HAP-1 (cell line): ENCODE measurements around the gene VSTM5.

Experiments used
- DNase-seq, 2 experiments: peaks; one replicate each; pipeline ENCODE4 v3.0.0-alpha.2; 2016 to 2020; ENCODE audit warnings: low spot score in 2 of 2
- H3K27me3 ChIP-seq: fragments of 250-450 bp; sonication (Bioruptor Pico); 2 replicates; pipeline ENCODE4 v1.5.1; 2020; ENCODE audit warnings: low read depth, mild to moderate bottlenecking, moderate library complexity
- H3K36me3 ChIP-seq: fragments of 250-450 bp; sonication (Bioruptor Pico); replicated peaks from 2 replicates; pipeline ENCODE4 v1.5.1; 2020; ENCODE audit warnings: mild to moderate bottlenecking
- H3K4me1 ChIP-seq: fragments of 250-450 bp; sonication (Bioruptor Pico); 2 replicates; pipeline ENCODE4 v1.5.1; 2020; ENCODE audit warnings: mild to moderate bottlenecking
- H3K4me3 ChIP-seq: fragments of 250-450 bp; sonication (Bioruptor Pico); 2 replicates; pipeline ENCODE4 v1.5.1; 2020; ENCODE audit warnings: mild to moderate bottlenecking, moderate library complexity
- H3K9me3 ChIP-seq: fragments of 250-450 bp; sonication (Bioruptor Pico); 2 replicates; pipeline ENCODE4 v1.5.1; 2020; ENCODE audit warnings: mild to moderate bottlenecking, moderate library complexity
- in situ Hi-C: fragments of 300-500 bp; cut with MboI; formaldehyde crosslinking; loops from 3 replicates; pipeline ENCODE4 v1.14.3; 2020; ENCODE audit warnings: low sequenced_read_pairs, inconsistent platforms, mixed read lengths

VSTM5 gene

DNA sequence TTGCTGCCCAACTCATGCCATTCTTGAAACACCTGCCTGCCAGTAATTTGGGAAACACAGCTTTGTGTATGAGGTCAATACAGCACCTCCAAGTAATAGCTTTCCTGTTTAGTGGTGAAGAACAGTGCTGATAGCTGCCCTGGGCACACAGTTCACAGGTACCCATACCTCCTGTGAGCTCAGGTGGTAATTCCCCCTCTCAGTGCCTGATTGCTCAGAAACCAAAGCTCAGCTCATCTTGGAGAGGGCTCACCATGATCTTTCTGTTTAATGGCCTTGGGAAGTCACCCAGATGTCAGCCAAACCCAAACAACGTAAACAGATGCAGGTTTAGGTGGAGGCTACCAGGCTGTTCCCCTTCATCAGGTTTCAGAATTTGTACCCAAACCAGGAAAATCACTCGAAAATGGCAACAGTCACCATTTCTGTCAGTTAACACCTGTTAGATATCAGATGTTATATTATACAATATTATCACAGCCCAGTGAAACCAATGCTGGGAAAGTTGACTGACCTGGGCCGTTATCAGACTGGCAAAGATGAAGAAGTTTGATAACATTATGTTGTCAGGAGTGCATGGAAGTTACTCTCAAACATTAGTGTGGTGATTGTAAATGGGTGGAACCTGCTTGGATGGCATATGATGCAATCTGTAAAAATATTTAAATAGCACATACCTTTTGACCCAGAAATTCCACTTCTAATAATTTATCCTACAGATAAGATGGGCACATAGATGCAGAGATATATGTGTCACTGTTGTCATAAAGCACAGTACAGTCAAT, 18.9 kb downstream of the VSTM5 start:
- H3K9me3 ChIP-seq, result no peaks in the 10 kb centered on the region
- no peaks in the 10 kb centered on the region for H3K36me3 ChIP-seq
- H3K4me1 ChIP-seq, result no peaks in the 10 kb centered on the region
- H3K4me3 ChIP-seq, result no peak overlapping the region
- H3K27me3 ChIP-seq, result no peaks in the 10 kb centered on the region
- in situ Hi-C loops, result no loop called here
- DNase-seq, result no peak

DNA sequence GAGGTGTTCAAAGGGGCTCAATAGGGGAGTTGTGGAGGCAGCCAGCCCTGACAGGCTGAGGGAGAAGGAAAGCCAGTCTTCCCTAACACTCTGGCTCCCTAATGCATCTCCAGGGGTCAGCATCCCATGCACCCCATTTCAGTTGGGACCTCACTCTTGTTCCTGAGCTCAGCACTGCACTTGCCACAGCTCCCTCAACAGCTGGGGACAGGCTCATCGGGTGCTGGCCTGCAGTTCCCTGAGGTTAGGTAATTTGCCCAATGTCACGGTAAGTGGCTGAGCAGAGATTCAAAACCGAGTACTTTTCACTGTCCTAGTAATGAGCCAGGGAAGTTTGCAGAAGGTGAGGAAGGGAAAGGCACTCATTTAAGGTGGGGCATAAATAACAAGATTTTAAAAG, 20.8 kb downstream of the VSTM5 start:
- DNase-seq, result no peak
- Histone ChIP-seq H3K4me3 (no peak overlapping the region), H3K27me3 (peaks cover 2% of the 10 kb centered on the region), H3K4me1 (no peaks in the 10 kb centered on the region), H3K9me3 (no peaks in the 10 kb centered on the region), H3K36me3 (no peaks in the 10 kb centered on the region)
- in situ Hi-C loops, result no loop called here

DNA sequence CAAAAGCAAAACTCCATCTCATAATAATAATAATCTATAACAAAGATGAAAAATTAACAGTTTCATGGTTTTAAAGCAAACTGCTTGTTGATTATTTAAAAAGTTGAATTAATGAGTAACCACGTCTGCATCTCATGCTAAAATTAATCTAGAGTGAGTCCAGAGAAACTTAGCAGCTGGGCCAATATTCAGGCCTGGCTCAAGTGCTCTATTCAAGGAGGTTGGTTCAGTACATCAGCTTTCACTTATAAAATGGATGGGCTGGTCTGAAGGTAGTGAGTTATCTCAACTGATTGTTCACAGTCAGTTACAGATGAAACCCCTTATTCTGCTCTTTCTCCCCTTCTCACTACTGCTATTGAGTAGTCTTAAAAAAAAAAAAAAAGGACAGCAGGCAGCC, 23.1 kb downstream of the VSTM5 start:
- Histone ChIP-seq H3K4me3 (no peak overlapping the region), H3K4me1 (no peaks in the 10 kb centered on the region), H3K9me3 (no peaks in the 10 kb centered on the region), H3K27me3 (peaks cover 4% of the 10 kb centered on the region), H3K36me3 (no peaks in the 10 kb centered on the region)
- DNase-seq, result no peak
- in situ Hi-C loops, result no loop called here

GRCh38 chr11:93823210-93823609, 27.2 kb downstream of the VSTM5 start:
- no peaks in the 10 kb centered on the region; the same call in 1 of the 2 replicates for H3K36me3 ChIP-seq
- no peaks in the 10 kb centered on the region for H3K4me1 ChIP-seq
- no peak for DNase-seq
- H3K9me3 ChIP-seq, result no peaks in the 10 kb centered on the region
- H3K4me3 ChIP-seq, result no peak overlapping the region
- H3K27me3 ChIP-seq, result peaks cover 4% of the 10 kb centered on the region
- in situ Hi-C loops, result no loop called here

DNA sequence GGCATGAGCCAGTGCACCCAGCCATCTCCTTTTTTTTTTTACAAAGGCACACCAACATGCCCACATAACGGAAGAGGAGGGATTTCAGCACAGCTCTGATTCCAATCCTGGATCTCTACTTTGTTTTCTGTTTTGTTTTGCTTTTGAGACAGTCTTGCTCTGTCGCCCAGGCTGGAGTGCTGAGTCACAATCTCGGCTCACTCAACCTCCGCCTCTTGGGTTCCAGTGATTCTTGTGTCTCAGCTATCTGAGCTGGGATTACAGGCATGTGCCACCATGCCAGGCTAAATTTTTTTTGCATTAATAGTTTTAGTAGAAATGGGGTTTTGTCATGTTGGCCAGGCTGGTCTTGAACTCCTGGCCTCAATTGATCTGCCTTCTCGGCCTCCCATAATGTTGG, 28.1 kb downstream of the VSTM5 start:
- H3K36me3 ChIP-seq, result no peaks in the 10 kb centered on the region; the same call in 1 of the 2 replicates
- no peak for DNase-seq
- no peak overlapping the region for H3K4me3 ChIP-seq
- in situ Hi-C loops, result no loop called here
- H3K9me3 ChIP-seq, result no peaks in the 10 kb centered on the region
- H3K27me3 ChIP-seq, result peaks cover 4% of the 10 kb centered on the region
- no peaks in the 10 kb centered on the region for H3K4me1 ChIP-seq

DNA sequence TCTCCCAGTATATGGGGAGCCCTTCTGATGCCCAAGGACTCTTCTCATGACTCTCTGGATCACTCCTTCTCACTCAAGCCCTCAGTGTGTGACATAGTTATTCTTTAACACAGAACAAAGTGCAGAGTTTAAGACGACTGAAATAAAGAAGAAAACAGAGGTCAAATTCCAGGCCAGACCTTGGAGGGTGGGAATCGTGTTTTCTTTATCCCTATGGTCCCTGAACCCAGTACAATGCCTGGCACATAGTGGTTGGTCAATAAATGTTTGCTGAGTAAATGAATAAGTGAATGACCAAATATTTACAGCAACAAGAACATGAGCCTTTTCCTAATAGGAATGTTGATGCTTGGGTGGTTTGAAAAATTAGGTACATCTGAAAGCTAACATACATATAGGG, 28.8 kb downstream of the VSTM5 start:
- no peaks in the 10 kb centered on the region; the same call in 1 of the 2 replicates for H3K36me3 ChIP-seq
- in situ Hi-C loops, result no loop called here
- no peak overlapping the region for H3K4me3 ChIP-seq
- no peaks in the 10 kb centered on the region for H3K4me1 ChIP-seq
- peaks cover 4% of the 10 kb centered on the region for H3K27me3 ChIP-seq
- no peak for DNase-seq
- no peaks in the 10 kb centered on the region for H3K9me3 ChIP-seq

DNA sequence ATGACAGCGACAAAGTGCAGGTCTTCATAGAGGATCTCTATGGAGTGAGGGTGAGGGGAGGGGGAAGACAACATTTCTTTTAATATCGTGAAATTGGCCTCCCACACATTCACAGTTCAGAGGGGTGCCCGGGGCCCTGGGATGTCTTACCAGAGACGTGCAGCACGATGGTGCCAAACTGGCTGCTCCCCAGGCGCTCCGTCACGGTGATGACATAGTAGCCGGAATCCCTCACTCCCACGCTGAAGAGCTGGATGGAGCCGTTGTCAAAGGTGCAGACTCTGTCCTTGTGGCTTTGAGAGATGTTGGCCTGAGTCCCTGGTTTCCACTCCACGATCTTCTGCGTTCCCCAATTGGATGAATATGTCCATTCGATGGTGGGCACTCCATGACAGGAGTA, 29.6 kb downstream of the VSTM5 start:
- H3K36me3 ChIP-seq, result no peaks in the 10 kb centered on the region; the same call in 1 of the 2 replicates
- no peaks in the 10 kb centered on the region for H3K9me3 ChIP-seq
- no peaks in the 10 kb centered on the region for H3K4me1 ChIP-seq
- no peak for DNase-seq
- in situ Hi-C loops, result no loop called here
- H3K4me3 ChIP-seq, result no peak overlapping the region
- peaks cover 4% of the 10 kb centered on the region for H3K27me3 ChIP-seq

- Histone ChIP-seq H3K4me3 (no peak overlapping the region), H3K9me3 (no peaks in the 10 kb centered on the region), H3K27me3 (peaks cover 4% of the 10 kb centered on the region), H3K36me3 (peaks cover 1% of the 10 kb centered on the region; the same call in 1 of the 2 replicates), H3K4me1 (no peaks in the 10 kb centered on the region)
- no peak for DNase-seq
- in situ Hi-C loops, result no loop called here
These were observed 30.3 kb downstream of the VSTM5 start for GRCh38 chr11:93819966-93820695.

DNA sequence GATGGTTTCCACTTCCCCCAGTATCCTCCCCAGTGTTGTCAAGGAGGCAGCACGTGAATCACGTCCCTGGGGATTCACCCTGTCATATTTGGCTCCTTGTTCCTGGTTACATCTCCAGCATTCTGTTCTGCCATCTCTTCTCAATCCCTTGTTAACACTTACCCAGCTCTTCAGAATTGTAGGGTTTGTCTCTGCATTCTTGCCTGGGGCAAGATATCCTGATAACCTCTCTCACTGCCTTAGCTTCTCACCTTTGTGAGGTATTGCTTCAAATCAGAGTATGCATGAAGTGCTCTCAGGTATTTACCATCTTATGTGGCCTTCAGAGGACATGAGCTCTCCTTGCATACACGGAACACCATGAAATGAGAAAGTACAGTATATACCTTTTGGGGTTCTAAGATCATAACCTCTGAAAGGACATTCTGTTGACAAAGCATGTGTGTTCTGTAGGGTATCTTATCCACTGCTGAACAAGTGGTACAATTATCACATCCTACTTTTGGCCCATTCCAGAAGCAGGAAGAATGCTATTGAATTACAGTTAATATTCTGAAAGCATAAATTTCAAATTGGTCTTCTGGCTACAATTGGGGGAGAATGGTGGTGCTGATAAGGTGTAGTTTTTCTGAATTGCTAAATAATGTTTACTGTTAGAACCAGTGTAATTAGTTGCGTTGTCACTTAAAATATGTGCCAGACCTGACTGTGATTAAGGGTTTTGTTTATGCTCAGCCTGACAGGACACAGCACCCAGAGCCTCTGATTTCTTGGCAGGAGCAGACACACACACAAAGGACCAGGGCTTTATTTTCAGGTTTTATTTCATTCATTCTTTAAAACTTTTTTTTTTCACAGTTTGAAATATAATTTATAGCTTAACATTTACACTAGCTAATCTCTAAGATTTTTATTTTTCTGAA, 32.7 kb downstream of the VSTM5 start:
- no peak for DNase-seq
- no peaks in the 10 kb centered on the region for H3K9me3 ChIP-seq
- H3K36me3 ChIP-seq, result peaks cover 20% of the 10 kb centered on the region
- no peak overlapping the region for H3K4me3 ChIP-seq
- H3K4me1 ChIP-seq, result no peaks in the 10 kb centered on the region
- in situ Hi-C loops, result no loop called here
- H3K27me3 ChIP-seq, result no peaks in the 10 kb centered on the region

GRCh38 chr11:93814966-93815633, 35.3 kb downstream of the VSTM5 start:
- peaks cover 39% of the 10 kb centered on the region for H3K36me3 ChIP-seq
- H3K4me3 ChIP-seq, result no peak overlapping the region
- H3K27me3 ChIP-seq, result no peaks in the 10 kb centered on the region
- no peaks in the 10 kb centered on the region for H3K4me1 ChIP-seq
- no peak for DNase-seq
- H3K9me3 ChIP-seq, result no peaks in the 10 kb centered on the region
- in situ Hi-C loops, result no loop called here

DNA sequence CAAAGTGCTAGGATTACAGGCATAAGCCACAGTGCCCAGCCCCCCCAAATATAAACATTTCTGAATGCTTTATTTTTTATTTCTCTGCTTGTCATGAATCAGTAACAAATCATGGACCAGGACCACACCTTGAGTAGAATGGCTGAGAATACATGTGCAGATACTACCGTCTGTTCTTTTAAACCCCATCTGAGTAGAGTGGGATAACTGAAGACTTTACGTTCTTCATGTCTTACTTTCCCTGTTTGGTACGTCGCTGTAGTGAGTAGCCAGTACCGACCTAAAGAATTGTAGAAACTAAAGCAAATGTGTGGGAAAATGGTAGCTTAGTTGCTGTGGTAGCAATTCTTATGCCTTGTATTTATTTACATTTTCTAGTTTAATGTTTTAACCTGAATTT, 36.4 kb downstream of the VSTM5 start:
- in situ Hi-C loops, result no loop called here
- Histone ChIP-seq H3K9me3 (no peaks in the 10 kb centered on the region), H3K36me3 (peaks cover 50% of the 10 kb centered on the region)

DNA sequence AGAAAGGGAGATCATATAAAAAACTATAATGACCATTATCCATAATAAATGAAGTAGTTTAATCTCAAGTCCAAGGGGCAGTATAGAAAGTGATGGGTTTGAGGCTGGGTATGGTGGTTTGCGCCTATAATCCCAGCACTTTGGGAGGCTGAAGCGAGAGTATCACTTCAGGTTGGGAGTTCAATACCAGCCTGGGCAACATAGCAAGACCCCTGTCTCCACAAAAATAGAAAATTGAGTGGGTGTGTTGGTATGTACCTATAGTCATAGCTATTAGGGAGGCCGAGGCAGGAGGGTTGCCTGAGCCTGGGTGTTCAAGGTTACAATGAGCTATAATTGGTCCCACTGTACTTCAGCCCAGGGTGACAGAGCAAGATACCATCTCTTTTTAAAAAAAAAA, 42.4 kb downstream of the VSTM5 start:
- Histone ChIP-seq H3K9me3 (no peaks in the 10 kb centered on the region), H3K4me3 (no peak overlapping the region), H3K27me3 (no peaks in the 10 kb centered on the region), H3K36me3 (peaks cover 82% of the 10 kb centered on the region), H3K4me1 (no peaks in the 10 kb centered on the region)
- in situ Hi-C loops, result no loop called here
- no peak for DNase-seq

More for the DNA sequence above, 36.4 kb downstream of the VSTM5 start:
- Histone ChIP-seq H3K4me1 (no peaks in the 10 kb centered on the region), H3K4me3 (no peak overlapping the region), H3K27me3 (no peaks in the 10 kb centered on the region)
- DNase-seq, result no peak

- no peaks in the 10 kb centered on the region for H3K27me3 ChIP-seq
- H3K9me3 ChIP-seq, result no peaks in the 10 kb centered on the region
- no peaks in the 10 kb centered on the region for H3K4me1 ChIP-seq
- H3K4me3 ChIP-seq, result no peak overlapping the region
- H3K36me3 ChIP-seq, result peaks cover 85% of the 10 kb centered on the region
- DNase-seq, result no peak
- in situ Hi-C loops, result no loop called here
These were observed 45.5 kb downstream of the VSTM5 start for GRCh38 chr11:93804879-93805278.
